A549 (cell line): ENCODE data around the gene CD8B.

ENCODE experiments used
- CHD2 ChIP-seq: fragments of 150-350 bp; IDR thresholded peaks from 2 replicates; pipeline ENCODE4 v1.6.1; 2014; ENCODE audit warnings: low read length; ENCODE audit not compliant: partially characterized antibody
- EP300 ChIP-seq, 2 experiments: fragments of >200 bp; sonication (Bioruptor Twin); formaldehyde crosslinking; IDR thresholded peaks; 2 replicates in 1 of 2; 3 replicates in 1 of 2; pipeline ENCODE4 v1.6.1; 2016 to 2017
- ESRRA ChIP-seq: fragments of 150-350 bp; IDR thresholded peaks from 2 replicates; pipeline ENCODE4 v1.6.1; 2014; ENCODE audit warnings: mild to moderate bottlenecking, low read length, borderline replicate concordance
- JUNB ChIP-seq: fragments of >200 bp; sonication (Bioruptor Twin); formaldehyde crosslinking; IDR thresholded peaks from 2 replicates; pipeline ENCODE4 v1.6.1; 2016
- MAX ChIP-seq: IDR thresholded peaks from 2 replicates; pipeline ENCODE4 v1.6.1; 2012
- POLR2A ChIP-seq: IDR thresholded peaks from 2 replicates; pipeline ENCODE4 v1.6.1; 2012; ENCODE audit warnings: mild to moderate bottlenecking, low read length
- RAD21 ChIP-seq, 2 experiments: fragments of >200 bp in 1 of 2; sonication (Bioruptor Twin) in 1 of 2; formaldehyde crosslinking in 1 of 2; IDR thresholded peaks in 1 of 2; conservative IDR thresholded peaks in 1 of 2; 2 replicates in 1 of 2; 3 replicates in 1 of 2; pipeline ENCODE4 v1.6.1; 2012 to 2018; ENCODE audit warnings: inconsistent platforms in 1 of 2
- SMC3 ChIP-seq: fragments of >200 bp; sonication (Bioruptor Twin); formaldehyde crosslinking; IDR thresholded peaks from 3 replicates; pipeline ENCODE4 v1.6.1; 2018; ENCODE audit warnings: inconsistent platforms
- SREBF2 ChIP-seq: fragments of 450-650 bp; IDR thresholded peaks from 2 replicates; pipeline ENCODE4 v1.6.1; 2014; ENCODE audit warnings: mild to moderate bottlenecking, moderate library complexity
- TP53 ChIP-seq: fragments of 250-450 bp; sonication (Bioruptor Pico); IDR thresholded peaks from 2 replicates; pipeline ENCODE4 v1.5.0; 2021; ENCODE audit warnings: mild to moderate bottlenecking, moderate library complexity
- ZFP36 ChIP-seq: fragments of 450-650 bp; IDR thresholded peaks from 2 replicates; pipeline ENCODE4 v1.6.1; 2014; ENCODE audit warnings: borderline replicate concordance; ENCODE audit not compliant: partially characterized antibody
- ZNF302 ChIP-seq: fragments of 250-450 bp; sonication (Bioruptor Pico); IDR thresholded peaks from 2 replicates; pipeline ENCODE4 v1.9.0; 2021; ENCODE audit warnings: inconsistent platforms, mild to moderate bottlenecking, moderate library complexity
- TF ChIP-seq, protein P1 (sequence below): fragments of >200 bp; sonication (Bioruptor Twin); formaldehyde crosslinking; IDR thresholded peaks from 3 replicates; pipeline ENCODE4 v1.5.1; 2016

GRCh38 chr2:86818114-86818801 is 43.4 kb downstream of the CD8B start:
- TF ChIP-seq, protein P1, sequence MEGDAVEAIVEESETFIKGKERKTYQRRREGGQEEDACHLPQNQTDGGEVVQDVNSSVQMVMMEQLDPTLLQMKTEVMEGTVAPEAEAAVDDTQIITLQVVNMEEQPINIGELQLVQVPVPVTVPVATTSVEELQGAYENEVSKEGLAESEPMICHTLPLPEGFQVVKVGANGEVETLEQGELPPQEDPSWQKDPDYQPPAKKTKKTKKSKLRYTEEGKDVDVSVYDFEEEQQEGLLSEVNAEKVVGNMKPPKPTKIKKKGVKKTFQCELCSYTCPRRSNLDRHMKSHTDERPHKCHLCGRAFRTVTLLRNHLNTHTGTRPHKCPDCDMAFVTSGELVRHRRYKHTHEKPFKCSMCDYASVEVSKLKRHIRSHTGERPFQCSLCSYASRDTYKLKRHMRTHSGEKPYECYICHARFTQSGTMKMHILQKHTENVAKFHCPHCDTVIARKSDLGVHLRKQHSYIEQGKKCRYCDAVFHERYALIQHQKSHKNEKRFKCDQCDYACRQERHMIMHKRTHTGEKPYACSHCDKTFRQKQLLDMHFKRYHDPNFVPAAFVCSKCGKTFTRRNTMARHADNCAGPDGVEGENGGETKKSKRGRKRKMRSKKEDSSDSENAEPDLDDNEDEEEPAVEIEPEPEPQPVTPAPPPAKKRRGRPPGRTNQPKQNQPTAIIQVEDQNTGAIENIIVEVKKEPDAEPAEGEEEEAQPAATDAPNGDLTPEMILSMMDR: no peak
- TF ChIP-seq ZNF302 (no peak), POLR2A (no peak), MAX (no peak), ZFP36 (no peak), CHD2 (no peak), EP300 (IDR thresholded peaks at IDR 0.05) (no peak), JUNB (no peak), ESRRA (no peak), SMC3 (no peak), TP53 (CRISPR knock-in tag) (no peak), SREBF2 (no peak), RAD21 (conservative IDR thresholded peaks at IDR 0.05 in 1 of 2, IDR thresholded peaks at IDR 0.05 in 1 of 2) (no peak)
